Stomach (tissue), 9 donors: ENCODE data around the gene HIF1A. TPM values are rescaled to one million over a fixed set of nuclear protein-coding genes. Genes with fewer than 3 reads are reported as not detected.
A peak's percentile ranks its signal among the peaks of the same experiment; 100 is the strongest.

Source experiments
- DNase-seq, 2 donors: peaks; one replicate each; pipeline versions ENCODE4 v3.0.0 to v3.0.0-alpha.2; 2013 to 2019
- H3K27ac ChIP-seq, 5 donors: fragments of 200-600 bp in 4 of 5; sonication (generic) in 4 of 5; one replicate each; pipeline ENCODE4 v1.5.1; 2013 to 2019; ENCODE audit warnings: mild to moderate bottlenecking in 1 of 5, moderate library complexity in 1 of 5
- H3K27me3 ChIP-seq, 3 donors: fragments of 200-600 bp; sonication (generic); one replicate each; pipeline ENCODE4 v1.5.1; 2017 to 2019; ENCODE audit warnings: mixed run types in 1 of 3
- H3K36me3 ChIP-seq, 4 donors: fragments of 200-600 bp; sonication (generic); 1 replicate in 3 of 4; 2 replicates in 1 of 4; pipeline ENCODE4 v1.5.1; 2016 to 2019
- H3K4me1 ChIP-seq, 4 donors: fragments of 200-600 bp; sonication (generic); one replicate each; pipeline ENCODE4 v1.5.1; 2016 to 2019
- H3K4me3 ChIP-seq, 4 donors: fragments of 200-600 bp; sonication (generic) in 3 of 4; one replicate each; pipeline ENCODE4 v1.5.1; 2016 to 2019; ENCODE audit warnings: mild to moderate bottlenecking in 1 of 4
- H3K9me3 ChIP-seq, 4 donors: fragments of 200-600 bp; sonication (generic); one replicate each; pipeline ENCODE4 v1.5.1; 2016 to 2019
- CTCF ChIP-seq, 7 experiments: fragments of 450-650 bp in 4 of 7; fragments of 200-600 bp in 3 of 7; sonication (generic) in 3 of 7; IDR thresholded peaks; one replicate each; pipeline ENCODE4 v1.5.1; 2016 to 2019; ENCODE audit warnings: antibody characterized with exemption in 7 of 7, control low read depth in 2 of 7, mild to moderate bottlenecking in 1 of 7
- EP300 ChIP-seq: sonication (generic); formaldehyde crosslinking; IDR thresholded peaks from one replicate; pipeline ENCODE4 v1.6.1; 2017; ENCODE audit warnings: antibody characterized with exemption
- POLR2A ChIP-seq, 4 donors: fragments of 450-650 bp; IDR thresholded peaks; one replicate each; pipeline ENCODE4 v1.6.1; 2016; ENCODE audit warnings: antibody characterized with exemption in 4 of 4, control low read depth in 2 of 4, mild to moderate bottlenecking in 1 of 4, moderate library complexity in 1 of 4
- POLR2AphosphoS5 ChIP-seq, 3 donors: sonication (generic); formaldehyde crosslinking; IDR thresholded peaks; one replicate each; pipeline ENCODE4 v1.6.1; 2016; ENCODE audit warnings: antibody characterized with exemption in 3 of 3
- WGBS, 5 donors: extraction: QIAGEN DNeasy Blood & Tissue Kit in 3 of 5; methylation state at CpG; one replicate each; pipeline versions ENCODE4 v1.1.5 to v1.1.7; 2013 to 2018; 5-methylcytosine and 5-hydroxymethylcytosine counted together
- intact Hi-C: fragments of 100-400 bp; cut with DNase I; formaldehyde crosslinking; loops from one replicate; pipeline ENCODE4 v1.15.1; 2023; ENCODE audit warnings: low total_unique reads
- polyA plus RNA-seq, 3 donors: library from polyadenylated mRNA; stranded (reverse); fragments of 200-250 nt; gene quantifications; one replicate each; pipeline ENCODE4 v1.2.3, GENCODE V29; 2013
- total RNA-seq, 5 donors: library from RNA; depleted of rRNA; stranded (reverse); fragments of >200 nt; gene quantifications; one replicate each; pipeline versions ENCODE4 v1.1.0 to v1.2.3, GENCODE V29; 2014 to 2016
- donor health status: healthy with polysubstance abuse.
- donor health status: Bipolar disorder and iron deficiency.
- donor health status: healthy.

HIF1A gene
- total and polyA plus RNA-seq, 8 donors = 26.4 to 192 (median 77.8) TPM

GRCh38 chr14:61670576-61670975, 24.7 kb upstream of the HIF1A start:
- no peak for DNase-seq
- no peak overlapping the region for H3K4me3 ChIP-seq
- H3K9me3 ChIP-seq = no peaks in the 10 kb centered on the region
- H3K4me1 ChIP-seq = peaks cover 0 to 18% (median 2%) of the 10 kb centered on the region in 4 donors
- intact Hi-C loops = no loop called here
- no peaks in the 10 kb centered on the region for H3K27me3 ChIP-seq
- 60 to 70% (median 64%) methylated on average over 7 of the region's 7 CpGs for WGBS, 5 donors
- TF ChIP-seq POLR2A (IDR thresholded peaks at IDR 0.05) (no peak), POLR2AphosphoS5 (IDR thresholded peaks at IDR 0.05) (no peak), CTCF (IDR thresholded peaks at IDR 0.05) (no peak), EP300 (no peak)
- H3K27ac ChIP-seq = peak overlapping the region in 3 of 5 donors; percentile 11 to 26 (median 24)
- no peaks in the 10 kb centered on the region for H3K36me3 ChIP-seq

- intact Hi-C loops = no loop called here
- H3K4me1 ChIP-seq = peaks cover 0 to 18% (median 2%) of the 10 kb centered on the region in 4 donors
- no peaks in the 10 kb centered on the region for H3K36me3 ChIP-seq
- DNase-seq = peak in 1 of 2 donors; percentile 41
- H3K4me3 ChIP-seq = no peak overlapping the region
- no peaks in the 10 kb centered on the region for H3K27me3 ChIP-seq
- peak overlapping the region in 4 of 5 donors; percentile 11 to 52 (median 36) for H3K27ac ChIP-seq
- no peaks in the 10 kb centered on the region for H3K9me3 ChIP-seq
- 46 to 62% (median 54%) methylated on average over 3 of the region's 3 CpGs for WGBS, 5 donors
- TF ChIP-seq POLR2A (IDR thresholded peaks at IDR 0.05) (no peak), CTCF (IDR thresholded peaks at IDR 0.05) (no peak), POLR2AphosphoS5 (IDR thresholded peaks at IDR 0.05) (no peak), EP300 (no peak)
Observed at GRCh38 chr14:61671082-61671481, 24.2 kb upstream of the HIF1A start.

- H3K4me3 ChIP-seq = no peak overlapping the region
- intact Hi-C loops = no loop called here
- 69 to 87% (median 76%) methylated on average over 7 of the region's 7 CpGs for WGBS, 5 donors
Observed at GRCh38 chr14:61672796-61673195, 22.5 kb upstream of the HIF1A start.

GRCh38 chr14:61673305-61673704, 22.0 kb upstream of the HIF1A start:
- Histone ChIP-seq H3K4me3 (no peak overlapping the region), H3K27ac (no peak overlapping the region), H3K27me3 (no peaks in the 10 kb centered on the region), H3K4me1 (peaks cover 0 to 11% (median 0%) of the 10 kb centered on the region in 4 donors), H3K9me3 (no peaks in the 10 kb centered on the region), H3K36me3 (no peaks in the 10 kb centered on the region)
- DNase-seq = no peak
- TF ChIP-seq POLR2A (IDR thresholded peaks at IDR 0.05) (no peak), POLR2AphosphoS5 (IDR thresholded peaks at IDR 0.05) (no peak), CTCF (IDR thresholded peaks at IDR 0.05) (no peak), EP300 (no peak)
- intact Hi-C loops = no loop called here
- 63 to 75% (median 73%) methylated on average over 5 of the region's 5 CpGs for WGBS, 5 donors

More at GRCh38 chr14:61672796-61673195, 22.5 kb upstream of the HIF1A start:
- Histone ChIP-seq H3K27me3 (no peaks in the 10 kb centered on the region), H3K36me3 (no peaks in the 10 kb centered on the region), H3K27ac (no peak overlapping the region), H3K4me1 (peaks cover 0 to 16% (median 0%) of the 10 kb centered on the region in 4 donors), H3K9me3 (no peaks in the 10 kb centered on the region)
- no peak for DNase-seq
- TF ChIP-seq POLR2A (IDR thresholded peaks at IDR 0.05) = no peak
- TF ChIP-seq CTCF (IDR thresholded peaks at IDR 0.05) = no peak
- no peak for TF ChIP-seq EP300
- no peak for TF ChIP-seq POLR2AphosphoS5 (IDR thresholded peaks at IDR 0.05)
